AG09319 (cell line): Measurements from ENCODE around the gene PCBP3.
A peak's percentile ranks its signal among the peaks of the same experiment; 100 is the strongest.
"Not testable (repeated sequence)": the region's sequence is repeated elsewhere in the genome, so short reads cannot be mapped to it uniquely, and the experiment has no call there.

ENCODE experiments used
- DNase-seq: peaks from one replicate; pipeline ENCODE4 v3.0.0-alpha.2; 2010; ENCODE audit warnings: low read depth; ENCODE audit errors: extremely low read depth
- TF ChIP-seq, protein P1 (sequence below): IDR thresholded peaks from 2 replicates; pipeline ENCODE4 v1.5.1; 2011; ENCODE audit warnings: low read depth, mild to moderate bottlenecking, inconsistent platforms, low read length, moderate library complexity

The PCBP3 gene

DNA sequence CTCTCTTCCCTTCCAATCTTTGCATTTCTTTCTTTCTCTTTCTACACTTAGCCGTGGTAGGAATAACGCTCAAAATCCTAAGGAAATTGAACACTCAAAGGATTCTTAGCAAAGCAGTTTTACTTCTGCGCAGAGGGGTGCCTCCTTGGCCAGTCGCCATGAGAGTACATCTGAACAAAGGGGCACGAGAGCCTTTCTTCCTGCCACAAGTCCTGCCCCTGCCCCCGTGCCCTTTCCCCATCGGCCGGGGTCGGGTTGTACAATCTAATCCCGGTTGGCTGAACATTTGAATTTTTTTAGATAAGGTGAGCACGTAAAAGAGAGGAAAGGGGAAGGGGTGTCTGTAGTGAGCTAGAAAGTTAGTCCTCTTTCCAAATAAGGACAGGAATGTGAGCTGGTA, 309.4 kb downstream of the PCBP3 start:
- DNase-seq: no peak
- TF ChIP-seq, protein P1, sequence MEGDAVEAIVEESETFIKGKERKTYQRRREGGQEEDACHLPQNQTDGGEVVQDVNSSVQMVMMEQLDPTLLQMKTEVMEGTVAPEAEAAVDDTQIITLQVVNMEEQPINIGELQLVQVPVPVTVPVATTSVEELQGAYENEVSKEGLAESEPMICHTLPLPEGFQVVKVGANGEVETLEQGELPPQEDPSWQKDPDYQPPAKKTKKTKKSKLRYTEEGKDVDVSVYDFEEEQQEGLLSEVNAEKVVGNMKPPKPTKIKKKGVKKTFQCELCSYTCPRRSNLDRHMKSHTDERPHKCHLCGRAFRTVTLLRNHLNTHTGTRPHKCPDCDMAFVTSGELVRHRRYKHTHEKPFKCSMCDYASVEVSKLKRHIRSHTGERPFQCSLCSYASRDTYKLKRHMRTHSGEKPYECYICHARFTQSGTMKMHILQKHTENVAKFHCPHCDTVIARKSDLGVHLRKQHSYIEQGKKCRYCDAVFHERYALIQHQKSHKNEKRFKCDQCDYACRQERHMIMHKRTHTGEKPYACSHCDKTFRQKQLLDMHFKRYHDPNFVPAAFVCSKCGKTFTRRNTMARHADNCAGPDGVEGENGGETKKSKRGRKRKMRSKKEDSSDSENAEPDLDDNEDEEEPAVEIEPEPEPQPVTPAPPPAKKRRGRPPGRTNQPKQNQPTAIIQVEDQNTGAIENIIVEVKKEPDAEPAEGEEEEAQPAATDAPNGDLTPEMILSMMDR: no peak

GRCh38 chr21:45954261-45954660, 310.7 kb downstream of the PCBP3 start:
- DNase-seq: no peak
- TF ChIP-seq, protein P1: peak; percentile 54

- TF ChIP-seq, protein P1: no peak
- no peak for DNase-seq
Observed at GRCh38 chr21:45954921-45955320, 311.4 kb downstream of the PCBP3 start.

- no peak for DNase-seq
- TF ChIP-seq, protein P1: no peak
Observed at GRCh38 chr21:45957551-45957950, 314.0 kb downstream of the PCBP3 start.

DNA sequence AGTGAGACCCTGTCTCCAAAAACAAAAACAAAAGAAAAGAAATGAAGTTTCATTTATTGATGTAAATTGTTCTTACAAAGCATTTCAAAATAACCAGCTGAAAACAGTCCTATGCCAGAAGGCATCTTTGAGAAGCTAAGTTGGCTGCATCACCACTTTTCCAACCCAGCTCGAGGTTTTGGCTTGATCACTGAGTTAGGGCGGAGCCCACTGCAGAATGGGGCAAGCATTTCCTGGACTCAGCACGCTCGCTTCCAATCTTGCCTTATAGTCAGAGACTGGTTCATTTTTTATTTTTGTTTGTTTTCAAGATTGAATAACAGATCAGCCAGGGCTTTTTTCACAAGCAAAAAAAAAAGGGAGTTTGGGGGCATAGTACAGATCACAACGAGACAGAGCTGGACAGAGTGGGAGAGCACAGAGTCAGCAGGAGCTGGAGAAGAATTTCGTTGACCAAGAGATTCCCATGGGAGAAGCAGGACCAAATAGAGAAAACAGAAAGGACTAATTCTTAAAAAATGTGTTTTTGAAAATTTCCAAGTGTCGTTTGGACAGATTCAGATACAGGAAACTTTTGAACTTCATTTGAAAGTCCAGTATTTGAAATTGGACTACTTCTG, 314.6 kb downstream of the PCBP3 start:
- TF ChIP-seq, protein P1: no peak
- DNase-seq: peak; percentile 71

GRCh38 chr21:45959182-45959581, 315.7 kb downstream of the PCBP3 start:
- DNase-seq: no peak
- TF ChIP-seq, protein P1: no peak

GRCh38 chr21:45959779-45960390, 316.4 kb downstream of the PCBP3 start:
- no peak for DNase-seq
- TF ChIP-seq, protein P1: no peak

DNA sequence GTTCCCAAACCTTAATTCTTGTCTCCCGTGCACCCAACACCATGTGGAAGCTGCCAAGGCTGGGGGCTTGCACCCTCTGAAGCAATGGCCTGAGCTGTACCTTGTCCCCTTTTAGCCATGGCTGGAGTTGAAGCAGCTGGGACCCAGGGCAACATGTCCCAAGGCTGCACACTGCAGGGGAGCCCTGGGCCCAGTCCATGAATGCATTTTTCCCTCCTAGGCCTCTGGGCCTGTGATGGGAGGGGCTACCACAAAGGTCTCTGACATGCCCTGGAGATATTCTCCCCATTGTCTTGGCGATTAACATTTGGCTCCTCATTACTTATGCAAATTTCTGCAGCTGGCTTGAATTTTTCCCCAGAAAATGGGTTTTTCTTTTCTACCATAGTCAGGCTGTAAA, 317.9 kb downstream of the PCBP3 start:
- DNase-seq: not testable (repeated sequence)
